H54 (cell line): ENCODE data around the gene PDE4DIP.
"Not testable (repeated sequence)": the region's sequence is repeated elsewhere in the genome, so short reads cannot be mapped to it uniquely, and the experiment has no call there.

Source experiments
- DNase-seq: peaks from one replicate; pipeline ENCODE4 v3.0.0; 2011; ENCODE audit warnings: low spot score, mixed read lengths; ENCODE audit not compliant: insufficient read length
- FAIRE-seq: peaks from 3 replicates; lab custom pipeline; 2011; peaks lifted over from hg19 to GRCh38; lab: Jason Lieb, UNC

PDE4DIP gene

GRCh38 chr1:148868924-148869633 lies 24.9 kb downstream of the PDE4DIP start:
- DNase-seq, FAIRE-seq: not testable (repeated sequence)

- FAIRE-seq, DNase-seq: not testable (repeated sequence)
Measured at GRCh38 chr1:148869634-148869961, 25.4 kb downstream of the PDE4DIP start.

- not testable (repeated sequence) for DNase-seq, FAIRE-seq
Measured at GRCh38 chr1:148874408-148875388, 30.5 kb downstream of the PDE4DIP start.

- FAIRE-seq, DNase-seq: not testable (repeated sequence)
Measured at GRCh38 chr1:148879812-148880416, 35.7 kb downstream of the PDE4DIP start.

GRCh38 chr1:148881261-148881660 lies 37.0 kb downstream of the PDE4DIP start:
- not testable (repeated sequence) for DNase-seq, FAIRE-seq

- not testable (repeated sequence) for DNase-seq, FAIRE-seq
Measured at GRCh38 chr1:148885219-148885618, 41.0 kb downstream of the PDE4DIP start.

- DNase-seq, FAIRE-seq: not testable (repeated sequence)
Measured at GRCh38 chr1:148886293-148886692, 42.1 kb downstream of the PDE4DIP start.

- DNase-seq, FAIRE-seq: not testable (repeated sequence)
Measured at GRCh38 chr1:148888597-148888996, 44.4 kb downstream of the PDE4DIP start.

- not testable (repeated sequence) for FAIRE-seq, DNase-seq
Measured at GRCh38 chr1:148889267-148890074, 45.2 kb downstream of the PDE4DIP start.

- not testable (repeated sequence) for DNase-seq, FAIRE-seq
Measured at GRCh38 chr1:148890075-148890568, 45.9 kb downstream of the PDE4DIP start.

- FAIRE-seq, DNase-seq: not testable (repeated sequence)
Measured at GRCh38 chr1:148894360-148895352, 50.4 kb downstream of the PDE4DIP start.

- not testable (repeated sequence) for DNase-seq, FAIRE-seq
Measured at GRCh38 chr1:148900026-148900425, 55.8 kb downstream of the PDE4DIP start.

- not testable (repeated sequence) for DNase-seq
Measured at GRCh38 chr1:148900691-148901090, 56.5 kb downstream of the PDE4DIP start.

GRCh38 chr1:148901150-148901952 lies 57.1 kb downstream of the PDE4DIP start:
- DNase-seq, FAIRE-seq: not testable (repeated sequence)

More at GRCh38 chr1:148900691-148901090, 56.5 kb downstream of the PDE4DIP start:
- not testable (repeated sequence) for FAIRE-seq

GRCh38 chr1:148901953-148902341 lies 57.7 kb downstream of the PDE4DIP start:
- not testable (repeated sequence) for DNase-seq, FAIRE-seq

- not testable (repeated sequence) for FAIRE-seq, DNase-seq
Measured at GRCh38 chr1:148909219-148909826, 65.1 kb downstream of the PDE4DIP start.
